Activated CD4-positive, alpha-beta T cell treated with anti-CD3 and anti-CD28 coated beads, Interleukin-2, amount 10 ng/mL, durations not matched to agents 7 days and 5 days (primary cell): ENCODE measurements around the gene C16orf86. TPM values are rescaled to one million over a fixed set of nuclear protein-coding genes. Genes with fewer than 3 reads are reported as not detected.

Experiments used
- CTCF ChIA-PET: fragments of 350-600 bp; sonication (Branson Sonifier 250); formaldehyde crosslinking; loops from one replicate; lab custom pipeline; 2021; ENCODE audit warnings: antibody characterized with exemption; lab: Charles Lee
- POLR2A ChIA-PET: fragments of 350-600 bp; sonication (Branson Sonifier 250); formaldehyde crosslinking; loops from one replicate; lab custom pipeline; 2021; ENCODE audit warnings: antibody characterized with exemption; lab: Charles Lee
- DNase-seq: peaks from one replicate; pipeline ENCODE4 v3.0.0-alpha.2; 2020
- H3K27ac Mint-ChIP-seq: one replicate; pipeline ENCODE4 v1.8.0; 2021; ENCODE audit warnings: mild to moderate bottlenecking, moderate library complexity, mixed read lengths
- H3K27me3 Mint-ChIP-seq: one replicate; pipeline ENCODE4 v1.8.0; 2021; ENCODE audit warnings: mixed read lengths
- H3K36me3 Mint-ChIP-seq: one replicate; pipeline ENCODE4 v1.8.0; 2021; ENCODE audit warnings: low read depth, mixed read lengths
- H3K4me1 Mint-ChIP-seq: one replicate; pipeline ENCODE4 v1.8.0; 2021; ENCODE audit warnings: mixed read lengths
- H3K4me3 Mint-ChIP-seq: one replicate; pipeline ENCODE4 v1.8.0; 2021; ENCODE audit warnings: mild to moderate bottlenecking, moderate library complexity, mixed read lengths
- H3K9me3 Mint-ChIP-seq: one replicate; pipeline ENCODE4 v1.8.0; 2021; ENCODE audit warnings: mixed read lengths
- total RNA-seq, 2 experiments: library from RNA; stranded (reverse); gene quantifications; one replicate each; pipeline ENCODE4 v1.2.3, GENCODE V29; 2021

C16orf86 gene, protein sequence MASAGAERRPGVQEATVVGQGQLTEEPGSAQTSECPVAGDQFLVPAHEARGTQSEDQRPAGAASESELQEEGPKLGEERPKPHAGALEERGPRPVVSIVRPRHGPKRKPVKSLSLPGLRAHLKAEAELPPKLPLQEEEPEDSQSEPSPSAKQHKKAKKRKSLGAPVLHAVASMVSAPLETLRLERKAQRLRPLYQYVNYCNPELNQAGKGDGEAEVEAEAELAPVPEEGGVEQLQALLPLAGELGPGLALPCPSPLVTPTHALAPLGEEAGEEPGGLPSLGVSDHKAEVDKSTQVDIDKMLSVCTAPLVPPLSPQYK
- 1 to 10 TPM; 3.8 to 4.8 TPM for total RNA-seq

DNA sequence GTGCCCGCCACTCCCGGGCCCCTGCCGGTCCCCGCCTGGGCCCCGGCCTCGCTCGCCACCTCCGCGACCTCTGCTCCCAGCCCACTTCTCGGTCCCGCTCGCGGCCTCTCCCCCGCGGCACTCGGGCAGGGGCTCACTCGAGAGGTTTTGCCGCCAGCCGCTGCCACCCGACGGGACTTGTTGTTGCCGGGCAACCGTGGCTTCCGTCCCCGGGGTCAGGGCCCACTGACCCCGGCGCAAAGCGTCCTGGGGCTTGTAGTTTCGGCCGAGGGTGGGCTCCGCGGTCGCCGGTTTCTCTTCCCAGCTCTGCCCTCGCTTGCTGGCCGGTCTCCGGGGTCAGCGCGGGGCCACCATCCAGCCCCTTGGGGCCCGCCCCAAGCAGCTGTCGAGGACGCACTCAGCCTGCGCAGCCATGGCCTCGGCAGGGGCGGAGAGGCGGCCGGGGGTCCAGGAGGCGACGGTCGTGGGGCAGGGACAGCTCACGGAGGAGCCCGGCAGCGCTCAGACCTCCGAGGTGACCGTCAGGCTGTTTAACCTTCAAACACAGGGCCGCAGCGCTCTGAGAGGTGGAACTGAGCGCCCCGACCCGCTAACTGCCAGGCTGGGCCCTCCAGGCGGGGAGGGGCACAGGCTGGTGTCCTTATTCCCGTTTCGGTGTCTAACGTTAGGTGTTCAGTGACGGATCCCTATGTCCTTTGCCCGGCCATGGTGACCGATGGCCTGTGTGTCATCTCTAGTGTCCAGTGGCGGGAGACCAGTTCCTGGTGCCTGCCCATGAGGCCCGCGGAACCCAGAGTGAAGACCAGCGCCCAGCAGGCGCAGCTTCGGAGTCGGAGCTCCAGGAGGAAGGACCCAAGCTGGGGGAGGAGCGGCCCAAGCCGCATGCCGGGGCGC lies at the start of gene C16orf86, which contains the start of gene ENKD1:
Gene C16orf86 (plus strand): TSS at position 256 of the 894 bp plus-strand sequence. CDS start 157 bp downstream, at position 413.
Gene ENKD1 (minus strand): TSS at position 192 of the 894 bp plus-strand sequence. CDS start 308 bp downstream, outside the sequence.
- peaks cover 36% of the 10 kb centered on the region for H3K4me1 Mint-ChIP-seq
- CTCF ChIA-PET, result interaction anchor here (0.6 to 14.5 kb wide), 29 partner anchors 8 to 360 kb away, joined by 3 to 177 read pairs (median 5); partner anchors contain the start of genes ATP6V0D1 and CTCF
- H3K27me3 Mint-ChIP-seq, result no peaks in the 10 kb centered on the region

DNA sequence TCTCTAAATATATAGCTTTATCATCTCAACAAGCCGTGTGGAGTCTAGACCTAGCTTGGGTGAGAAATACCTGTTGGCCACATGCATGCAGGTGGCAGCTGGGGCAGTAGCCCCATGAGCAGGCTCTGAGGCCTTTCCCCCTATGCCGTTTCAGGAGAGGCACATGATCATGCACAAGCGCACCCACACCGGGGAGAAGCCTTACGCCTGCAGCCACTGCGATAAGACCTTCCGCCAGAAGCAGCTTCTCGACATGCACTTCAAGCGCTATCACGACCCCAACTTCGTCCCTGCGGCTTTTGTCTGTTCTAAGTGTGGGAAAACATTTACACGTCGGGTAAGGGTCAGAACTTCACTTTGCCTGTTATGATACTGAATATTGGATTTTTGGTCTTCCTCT lies 38.4 kb upstream of the C16orf86 start:
- peaks cover 46% of the 10 kb centered on the region for H3K36me3 Mint-ChIP-seq
- H3K4me3 Mint-ChIP-seq, result no peak overlapping the region
- H3K27ac Mint-ChIP-seq, result no peak overlapping the region
- no peaks in the 10 kb centered on the region for H3K9me3 Mint-ChIP-seq
- DNase-seq, result no peak
- no peaks in the 10 kb centered on the region for H3K27me3 Mint-ChIP-seq
- POLR2A ChIA-PET, result no interaction called here
- H3K4me1 Mint-ChIP-seq, result no peaks in the 10 kb centered on the region
- CTCF ChIA-PET, result interaction anchor here (0.6 to 2.7 kb wide), 4 partner anchors 11 to 178 kb away, joined by 3 to 8 read pairs (median 6); partner anchors contain the start of genes CARMIL2, RANBP10 and TSNAXIP1

More for the DNA sequence above, at the start of gene C16orf86, which contains the start of gene ENKD1:
- no peaks in the 10 kb centered on the region for H3K9me3 Mint-ChIP-seq
- DNase-seq, result peak; percentile 87
- POLR2A ChIA-PET, result interaction anchor here (0.7 to 1.2 kb wide), 3 partner anchors 36 to 187 kb away, joined by 3 to 4 read pairs (median 3); partner anchors contain the start of gene CTCF
- no peaks in the 10 kb centered on the region for H3K36me3 Mint-ChIP-seq
- H3K4me3 Mint-ChIP-seq, result peak within 1 kb of the TSS; percentile 84
- peak within 1 kb of the TSS; percentile 85 for H3K27ac Mint-ChIP-seq

DNA sequence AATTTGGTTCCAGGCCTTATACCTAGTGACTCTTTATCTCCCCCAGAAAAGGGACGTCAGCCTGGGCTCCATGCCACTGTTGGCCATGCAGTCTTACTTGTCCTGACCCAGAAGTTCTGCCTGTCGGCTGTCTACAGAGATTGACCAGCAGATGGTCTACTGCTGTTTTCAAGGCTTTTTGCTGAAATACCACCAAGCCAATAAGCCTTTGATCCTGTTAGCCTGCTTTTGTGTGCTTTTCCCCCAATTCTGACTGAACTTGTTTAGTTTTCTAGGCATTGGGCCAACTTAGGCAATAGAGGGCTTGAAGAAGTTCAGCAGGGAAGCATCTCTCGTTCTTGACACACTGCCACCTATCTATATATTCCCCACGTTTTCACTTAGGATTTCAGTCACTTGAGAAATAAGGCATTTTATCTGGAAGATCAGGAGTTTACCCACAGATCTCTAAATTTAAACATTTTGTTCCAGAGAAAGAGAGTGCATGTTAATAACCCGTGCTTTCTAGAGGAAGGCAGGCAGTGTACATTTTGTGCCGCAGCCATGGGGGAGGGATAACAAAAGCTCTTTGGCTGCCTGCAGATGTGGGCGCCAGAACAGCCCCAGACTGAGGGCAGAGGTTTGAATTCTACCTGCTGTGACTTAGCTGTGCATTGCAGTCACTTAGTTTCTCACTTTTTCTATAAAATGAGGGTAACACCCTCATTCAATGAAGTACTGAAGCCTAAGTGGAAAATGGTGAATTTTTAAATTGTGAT lies 34.0 kb upstream of the C16orf86 start:
- H3K36me3 Mint-ChIP-seq, result peaks cover 40% of the 10 kb centered on the region
- no peak overlapping the region for H3K27ac Mint-ChIP-seq
- no peak overlapping the region for H3K4me3 Mint-ChIP-seq
- no peak for DNase-seq
- no peaks in the 10 kb centered on the region for H3K27me3 Mint-ChIP-seq
- no peaks in the 10 kb centered on the region for H3K9me3 Mint-ChIP-seq
- H3K4me1 Mint-ChIP-seq, result no peaks in the 10 kb centered on the region
- ChIA-PET POLR2A (no interaction called here), CTCF (interaction anchor here (0.6 to 3.9 kb wide), 6 partner anchors 12 to 557 kb away, joined by 3 to 31 read pairs (median 4); partner anchors contain the start of gene CARMIL2)

DNA sequence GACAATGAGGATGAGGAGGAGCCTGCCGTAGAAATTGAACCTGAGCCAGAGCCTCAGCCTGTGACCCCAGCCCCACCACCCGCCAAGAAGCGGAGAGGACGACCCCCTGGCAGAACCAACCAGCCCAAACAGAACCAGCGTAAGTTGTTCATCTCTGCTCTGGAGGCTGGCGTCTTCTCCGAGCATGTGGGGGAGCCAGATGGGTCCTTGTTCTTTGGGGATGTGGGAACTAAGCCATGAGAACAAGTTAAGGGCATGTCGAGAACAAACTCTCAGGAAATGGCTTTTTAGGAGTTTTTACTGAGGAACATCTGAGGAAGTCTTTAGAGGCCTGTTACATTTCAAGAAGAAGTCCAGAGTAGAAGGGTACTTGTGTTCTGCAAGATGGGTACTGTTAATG lies 29.9 kb upstream of the C16orf86 start:
- H3K27ac Mint-ChIP-seq, result no peak overlapping the region
- H3K27me3 Mint-ChIP-seq, result no peaks in the 10 kb centered on the region
- H3K4me1 Mint-ChIP-seq, result no peaks in the 10 kb centered on the region
- ChIA-PET POLR2A (no interaction called here), CTCF (no interaction called here)
- no peak for DNase-seq
- no peaks in the 10 kb centered on the region for H3K9me3 Mint-ChIP-seq
- peaks cover 36% of the 10 kb centered on the region for H3K36me3 Mint-ChIP-seq
- H3K4me3 Mint-ChIP-seq, result no peak overlapping the region

- POLR2A ChIA-PET, result no interaction called here
- Mint-ChIP-seq H3K4me1 (no peaks in the 10 kb centered on the region), H3K9me3 (no peaks in the 10 kb centered on the region), H3K36me3 (peaks cover 29% of the 10 kb centered on the region), H3K27ac (no peak overlapping the region), H3K27me3 (no peaks in the 10 kb centered on the region), H3K4me3 (no peak overlapping the region)
- CTCF ChIA-PET, result interaction anchor here (0.6 to 3.4 kb wide), 3 partner anchors 75 to 198 kb away, joined by 4 to 11 read pairs (median 7); partner anchors contain the start of gene CTCF
- no peak for DNase-seq
Measured at GRCh38 chr16:67637625-67638024, 29.0 kb upstream of the C16orf86 start.

- POLR2A ChIA-PET, result interaction anchor here (0.7 kb wide), 1 partner anchor 94 kb away, joined by 3 read pairs; no protein-coding TSS in a partner anchor
- CTCF ChIA-PET, result interaction anchor here (1.0 to 5.6 kb wide), 6 partner anchors 16 to 121 kb away, joined by 4 to 43 read pairs (median 12); partner anchors contain the start of genes ACD and CTCF
- Mint-ChIP-seq H3K9me3 (no peaks in the 10 kb centered on the region), H3K36me3 (peaks cover 19% of the 10 kb centered on the region), H3K27me3 (no peaks in the 10 kb centered on the region), H3K27ac (no peak overlapping the region), H3K4me3 (no peak overlapping the region), H3K4me1 (peaks cover 16% of the 10 kb centered on the region)
- no peak for DNase-seq
Measured at GRCh38 chr16:67641779-67642708, 24.6 kb upstream of the C16orf86 start.

DNA sequence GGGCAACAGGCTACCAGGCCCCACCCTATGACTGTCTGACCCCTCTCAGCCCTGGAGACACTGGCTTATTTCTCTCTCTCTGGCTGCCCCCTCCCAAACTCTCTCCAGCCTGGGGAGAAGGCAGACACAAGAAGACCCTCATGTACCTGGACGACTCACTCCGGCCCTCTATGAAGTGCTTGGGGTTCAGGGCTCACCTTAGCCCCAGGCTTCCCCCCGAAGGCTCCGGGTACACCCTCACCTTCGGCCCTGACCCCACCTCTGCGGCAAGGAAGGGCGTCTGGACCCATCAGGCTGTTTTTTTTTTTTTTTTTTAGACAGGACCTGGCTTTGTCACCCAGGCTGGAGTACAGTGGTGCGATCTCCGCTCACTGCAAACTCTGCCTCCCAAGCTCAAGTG lies 22.6 kb upstream of the C16orf86 start:
- H3K27me3 Mint-ChIP-seq, result no peaks in the 10 kb centered on the region
- ChIA-PET CTCF (interaction anchor here (0.7 to 6.7 kb wide), 20 partner anchors 10 to 123 kb away, joined by 3 to 80 read pairs (median 4); partner anchors contain the start of genes ACD and CTCF), POLR2A (interaction anchor here (2.1 kb wide), 1 partner anchor 97 kb away, joined by 10 read pairs; no protein-coding TSS in a partner anchor)
- H3K4me3 Mint-ChIP-seq, result peak overlapping the region; percentile 65
- no peak for DNase-seq
- no peaks in the 10 kb centered on the region for H3K9me3 Mint-ChIP-seq
- peaks cover 17% of the 10 kb centered on the region for H3K36me3 Mint-ChIP-seq
- H3K27ac Mint-ChIP-seq, result peak overlapping the region; percentile 85
- H3K4me1 Mint-ChIP-seq, result peaks cover 19% of the 10 kb centered on the region

- Mint-ChIP-seq H3K36me3 (peaks cover 22% of the 10 kb centered on the region), H3K4me3 (peak overlapping the region; percentile 89), H3K9me3 (no peaks in the 10 kb centered on the region), H3K4me1 (peaks cover 24% of the 10 kb centered on the region), H3K27me3 (no peaks in the 10 kb centered on the region), H3K27ac (peak overlapping the region; percentile 97)
- ChIA-PET CTCF (interaction anchor here (0.7 to 6.7 kb wide), 27 partner anchors 11 to 198 kb away, joined by 3 to 80 read pairs (median 4); partner anchors contain the start of genes ACD, ATP6V0D1 and CTCF), POLR2A (interaction anchor here (0.9 to 2.1 kb wide), 2 partner anchors 15 to 98 kb away, joined by 4 to 10 read pairs; partner anchors contain the start of genes ACD and PARD6A)
- DNase-seq, result peak; percentile 38
Measured at GRCh38 chr16:67645397-67646121, 21.1 kb upstream of the C16orf86 start.

GRCh38 chr16:67647111-67647651 lies 19.4 kb upstream of the C16orf86 start:
- peak overlapping the region; percentile 83 for H3K27ac Mint-ChIP-seq
- peaks cover 35% of the 10 kb centered on the region for H3K36me3 Mint-ChIP-seq
- DNase-seq, result no peak
- ChIA-PET CTCF (interaction anchor here (0.7 to 6.7 kb wide), 8 partner anchors 12 to 126 kb away, joined by 3 to 80 read pairs (median 6); partner anchors contain the start of gene ACD), POLR2A (no interaction called here)
- H3K27me3 Mint-ChIP-seq, result no peaks in the 10 kb centered on the region
- peaks cover 29% of the 10 kb centered on the region for H3K4me1 Mint-ChIP-seq
- no peaks in the 10 kb centered on the region for H3K9me3 Mint-ChIP-seq
- H3K4me3 Mint-ChIP-seq, result no peak overlapping the region

GRCh38 chr16:67647681-67648080 lies 18.9 kb upstream of the C16orf86 start:
- CTCF ChIA-PET, result interaction anchor here (1.1 to 6.7 kb wide), 6 partner anchors 11 to 127 kb away, joined by 4 to 80 read pairs (median 11); partner anchors contain the start of gene ACD
- Mint-ChIP-seq H3K27me3 (no peaks in the 10 kb centered on the region), H3K4me3 (no peak overlapping the region), H3K27ac (no peak overlapping the region), H3K9me3 (no peaks in the 10 kb centered on the region), H3K4me1 (peaks cover 29% of the 10 kb centered on the region), H3K36me3 (peaks cover 37% of the 10 kb centered on the region)
- no peak for DNase-seq
- POLR2A ChIA-PET, result no interaction called here
